A549 (cell line): Measurements from ENCODE around the gene LRGUK. TPM values are rescaled to one million over a fixed set of nuclear protein-coding genes. Genes with fewer than 3 reads are reported as not detected.

Experiments
- ATAC-seq, 2 experiments: fragments of 200-7000 bp in 1 of 2; fragments of >200 bp in 1 of 2; cut with Nextera tagmentation in 1 of 2; cut with Tn5 transposase in 1 of 2; 3 replicates each; pipeline versions ENCODE4 v1.8.0 to v1.9.1; 2018 to 2020; ENCODE audit warnings: mild to moderate bottlenecking in 1 of 2, moderate library complexity in 1 of 2
- CTCF ChIA-PET: fragments of 300-600 bp; sonication (Branson Sonifier 250); formaldehyde crosslinking; extraction: SDS; loops from one replicate; lab custom pipeline; 2021; ENCODE audit warnings: antibody characterized with exemption, inconsistent platforms; lab: Yijun Ruan, JAX
- POLR2A ChIA-PET: fragments of 350-600 bp; formaldehyde crosslinking; extraction: SDS; loops from one replicate; lab custom pipeline; 2021; ENCODE audit warnings: antibody characterized with exemption, inconsistent platforms; lab: Yijun Ruan, JAX
- DNase-seq, 2 experiments: peaks; one replicate each; pipeline versions ENCODE4 v3.0.0 to v3.0.0-alpha.2; 2011 to 2016; ENCODE audit warnings: low read depth in 1 of 2, low spot score in 1 of 2
- FAIRE-seq: peaks from 2 replicates; lab custom pipeline; 2011; peaks lifted over from hg19 to GRCh38; lab: Jason Lieb, UNC
- H3K27ac ChIP-seq, 2 experiments: fragments of >200 bp; sonication (Bioruptor Twin); formaldehyde crosslinking; 3 replicates each; pipeline ENCODE4 v1.5.1; 2016 to 2017
- H3K4me1 ChIP-seq: fragments of >200 bp; sonication (Bioruptor Twin); formaldehyde crosslinking; 3 replicates; pipeline ENCODE4 v1.6.1; 2016
- H3K4me2 ChIP-seq: fragments of >200 bp; sonication (Bioruptor Twin); formaldehyde crosslinking; 3 replicates; pipeline ENCODE4 v1.6.1; 2016
- H3K4me3 ChIP-seq: fragments of >200 bp; sonication (Bioruptor Twin); formaldehyde crosslinking; 3 replicates; pipeline ENCODE4 v1.5.1; 2016
- H3K9me3 ChIP-seq: fragments of >200 bp; sonication (Bioruptor Twin); formaldehyde crosslinking; 3 replicates; pipeline ENCODE4 v1.6.1; 2016
- BCL3 ChIP-seq: fragments of >200 bp; sonication (Bioruptor Twin); formaldehyde crosslinking; IDR thresholded peaks from 3 replicates; pipeline ENCODE4 v1.6.1; 2016
- CBX8 ChIP-seq: fragments of 200-600 bp; sonication (generic); IDR thresholded peaks from 2 replicates; pipeline ENCODE4 v1.6.1; 2016
- CHD2 ChIP-seq: fragments of 150-350 bp; IDR thresholded peaks from 2 replicates; pipeline ENCODE4 v1.6.1; 2014; ENCODE audit warnings: low read length; ENCODE audit not compliant: partially characterized antibody
- EHF ChIP-seq: fragments of 250-450 bp; sonication (Bioruptor Pico); IDR thresholded peaks from 2 replicates; pipeline ENCODE4 v1.5.0; 2020; ENCODE audit warnings: mild to moderate bottlenecking
- FOSL2 ChIP-seq, 2 experiments: fragments of 450-650 bp in 1 of 2; fragments of >200 bp in 1 of 2; sonication (Bioruptor Twin) in 1 of 2; formaldehyde crosslinking; IDR thresholded peaks; 2 replicates each; pipeline versions ENCODE4 v1.5.0 to v1.6.1; 2016 to 2020; ENCODE audit warnings: mild to moderate bottlenecking in 1 of 2, moderate library complexity in 1 of 2
- GATA3 ChIP-seq: IDR thresholded peaks from 2 replicates; pipeline ENCODE4 v1.6.1; 2012; ENCODE audit warnings: borderline replicate concordance
- HOXB13 ChIP-seq: fragments of 250-450 bp; sonication (Bioruptor Pico); IDR thresholded peaks from 2 replicates; pipeline ENCODE4 v1.5.0; 2020; ENCODE audit warnings: low read depth, mild to moderate bottlenecking, moderate library complexity
- JUNB ChIP-seq: fragments of >200 bp; sonication (Bioruptor Twin); formaldehyde crosslinking; IDR thresholded peaks from 2 replicates; pipeline ENCODE4 v1.6.1; 2016
- KDM1A ChIP-seq: fragments of 200-600 bp; sonication (generic); IDR thresholded peaks from 2 replicates; pipeline ENCODE4 v1.6.1; 2016; ENCODE audit warnings: low read depth, mild to moderate bottlenecking
- MAFK ChIP-seq: fragments of 450-650 bp; IDR thresholded peaks from 2 replicates; pipeline ENCODE4 v1.6.1; 2014; ENCODE audit not compliant: partially characterized antibody
- MAX ChIP-seq: IDR thresholded peaks from 2 replicates; pipeline ENCODE4 v1.6.1; 2012
- NFE2L2 ChIP-seq: fragments of 150-350 bp; conservative IDR thresholded peaks from 2 replicates; pipeline ENCODE4 v1.6.1; 2014; ENCODE audit warnings: low read length
- NPAS2 ChIP-seq: fragments of 250-450 bp; sonication (Bioruptor Pico); IDR thresholded peaks from 2 replicates; pipeline ENCODE4 v1.8.0; 2022; ENCODE audit warnings: mild to moderate bottlenecking, moderate library complexity, borderline replicate concordance
- NR3C1 ChIP-seq: fragments of >200 bp; sonication (Bioruptor Twin); formaldehyde crosslinking; IDR thresholded peaks from 3 replicates; pipeline ENCODE4 v1.6.1; 2017
- RFX5 ChIP-seq: fragments of 450-650 bp; IDR thresholded peaks from 2 replicates; pipeline ENCODE4 v1.7.1; 2014; ENCODE audit warnings: antibody characterized with exemption, mild to moderate bottlenecking, moderate library complexity
- RNF2 ChIP-seq: fragments of 200-600 bp; sonication (generic); IDR thresholded peaks from 2 replicates; pipeline ENCODE4 v1.6.1; 2016; ENCODE audit warnings: low read depth, mild to moderate bottlenecking, antibody characterized with exemption, moderate library complexity, borderline replicate concordance
- SMC3 ChIP-seq: fragments of >200 bp; sonication (Bioruptor Twin); formaldehyde crosslinking; IDR thresholded peaks from 3 replicates; pipeline ENCODE4 v1.6.1; 2018; ENCODE audit warnings: inconsistent platforms
- TFCP2L1 ChIP-seq: fragments of 250-450 bp; sonication (Bioruptor Pico); IDR thresholded peaks from 2 replicates; pipeline ENCODE4 v1.5.0; 2021; ENCODE audit warnings: mild to moderate bottlenecking
- TP53 ChIP-seq: fragments of 250-450 bp; sonication (Bioruptor Pico); IDR thresholded peaks from 2 replicates; pipeline ENCODE4 v1.5.0; 2021; ENCODE audit warnings: mild to moderate bottlenecking, moderate library complexity
- ZFP36 ChIP-seq: fragments of 450-650 bp; IDR thresholded peaks from 2 replicates; pipeline ENCODE4 v1.6.1; 2014; ENCODE audit warnings: borderline replicate concordance; ENCODE audit not compliant: partially characterized antibody
- WGBS: methylation state at CpG from one replicate; pipeline ENCODE4 v1.1.6; 2017; ENCODE audit errors: missing lambda C conversion rate; 5-methylcytosine and 5-hydroxymethylcytosine counted together
- polyA plus RNA-seq, 4 experiments: library from polyadenylated mRNA; depleted of rRNA in 3 of 4; stranded (reverse); fragments of >200 nt; fragmentation: RNase III in 1 of 4; extraction: RNeasy Plus Mini Kit Qiagen cat#74134 plus additional on column Dnase treatment in 1 of 4; gene quantifications; 2 replicates in 3 of 4; 3 replicates in 1 of 4; pipeline ENCODE4 v1.2.3, GENCODE V29; 2011 to 2017
- TF ChIP-seq, protein P1 (sequence below): fragments of >200 bp; sonication (Bioruptor Twin); formaldehyde crosslinking; IDR thresholded peaks from 2 replicates; pipeline ENCODE4 v1.6.1; 2016
- TF ChIP-seq, protein P2 (sequence below): fragments of 450-650 bp; IDR thresholded peaks from 2 replicates; pipeline ENCODE4 v1.6.1; 2014; ENCODE audit warnings: antibody characterized with exemption
- TF ChIP-seq, protein P3 (sequence below): fragments of >200 bp; sonication (Bioruptor Twin); formaldehyde crosslinking; IDR thresholded peaks from 3 replicates; pipeline ENCODE4 v1.5.1; 2016

The LRGUK gene
- polyA plus RNA-seq, 2 of the 4 experiments (the other 2 are of a cell fraction), result 0.28 to 0.32 TPM

GRCh38 chr7:134284011-134284410 lies 156.9 kb downstream of the LRGUK start:
- POLR2A ChIA-PET, result no interaction called here
- H3K4me3 ChIP-seq, result no peak overlapping the region
- CTCF ChIA-PET, result interaction anchor here (1.0 to 2.0 kb wide), 3 partner anchors 8 to 51 kb away, joined by 3 to 4 read pairs (median 3); no protein-coding TSS in a partner anchor
- peaks cover under 1% of the 10 kb centered on the region; the same call in 1 of the 3 replicates for H3K4me1 ChIP-seq
- TF ChIP-seq TFCP2L1 (CRISPR knock-in tag) (no peak), NFE2L2 (no peak), JUNB (no peak), RNF2 (no peak), TP53 (CRISPR knock-in tag) (no peak), NPAS2 (CRISPR knock-in tag) (no peak), GATA3 (no peak), BCL3 (no peak), CHD2 (no peak), NR3C1 (no peak), MAX (no peak)
- TF ChIP-seq, protein P1, sequence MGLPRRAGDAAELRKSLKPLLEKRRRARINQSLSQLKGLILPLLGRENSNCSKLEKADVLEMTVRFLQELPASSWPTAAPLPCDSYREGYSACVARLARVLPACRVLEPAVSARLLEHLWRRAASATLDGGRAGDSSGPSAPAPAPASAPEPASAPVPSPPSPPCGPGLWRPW, result no peak
- 61% methylated on average over 6 of the region's 6 CpGs for WGBS
- H3K4me2 ChIP-seq, result no peak overlapping the region
- H3K27ac ChIP-seq, result no peak overlapping the region
- H3K9me3 ChIP-seq, result no peaks in the 10 kb centered on the region
- no peak for DNase-seq
- FAIRE-seq, result peak; percentile 59
- ATAC-seq, result no peak

DNA sequence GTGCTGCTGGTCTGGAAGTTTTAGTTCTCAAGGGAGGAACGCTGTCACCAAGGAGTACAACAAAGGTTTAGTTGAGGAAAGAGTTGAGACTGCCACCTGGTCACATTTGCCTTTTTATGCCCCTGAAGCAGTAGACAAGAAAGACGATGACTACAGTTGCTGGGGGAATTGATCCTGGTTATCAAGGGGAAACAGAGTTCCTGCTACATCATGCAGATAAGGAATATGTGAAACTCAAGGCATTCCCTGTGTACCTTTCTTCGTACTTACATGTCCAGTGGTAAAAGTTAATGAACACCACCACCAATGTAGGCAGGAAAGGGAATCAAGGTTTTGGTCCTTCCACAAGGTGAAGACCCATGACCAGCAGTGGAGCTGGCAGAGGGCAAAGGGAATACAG lies 157.8 kb downstream of the LRGUK start:
- POLR2A ChIA-PET, result no interaction called here
- Histone ChIP-seq H3K4me2 (no peak overlapping the region), H3K4me1 (peaks cover under 1% of the 10 kb centered on the region; the same call in 2 of the 3 replicates), H3K27ac (no peak overlapping the region), H3K9me3 (no peaks in the 10 kb centered on the region), H3K4me3 (no peak overlapping the region)
- WGBS, result 62% methylated on average over 3 of the region's 3 CpGs
- CTCF ChIA-PET, result interaction anchor here (0.8 kb wide), 1 partner anchor 284 kb away, joined by 3 read pairs; no protein-coding TSS in a partner anchor
- no peak for TF ChIP-seq EHF (CRISPR knock-in tag)
- no peak for TF ChIP-seq SMC3
- no peak for TF ChIP-seq RNF2
- no peak for TF ChIP-seq RFX5
- TF ChIP-seq MAFK, result no peak
- TF ChIP-seq, protein P2, sequence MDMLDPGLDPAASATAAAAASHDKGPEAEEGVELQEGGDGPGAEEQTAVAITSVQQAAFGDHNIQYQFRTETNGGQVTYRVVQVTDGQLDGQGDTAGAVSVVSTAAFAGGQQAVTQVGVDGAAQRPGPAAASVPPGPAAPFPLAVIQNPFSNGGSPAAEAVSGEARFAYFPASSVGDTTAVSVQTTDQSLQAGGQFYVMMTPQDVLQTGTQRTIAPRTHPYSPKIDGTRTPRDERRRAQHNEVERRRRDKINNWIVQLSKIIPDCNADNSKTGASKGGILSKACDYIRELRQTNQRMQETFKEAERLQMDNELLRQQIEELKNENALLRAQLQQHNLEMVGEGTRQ, result no peak
- TF ChIP-seq KDM1A, result no peak
- no peak for TF ChIP-seq FOSL2 (IDR thresholded peaks at IDR 0.05)
- TF ChIP-seq FOSL2 (CRISPR knock-in tag; IDR thresholded peaks at IDR 0.05), result no peak
- no peak for TF ChIP-seq NR3C1
- TF ChIP-seq CBX8, result no peak
- no peak for ATAC-seq
- DNase-seq, result no peak
- peak; percentile 61 for FAIRE-seq

DNA sequence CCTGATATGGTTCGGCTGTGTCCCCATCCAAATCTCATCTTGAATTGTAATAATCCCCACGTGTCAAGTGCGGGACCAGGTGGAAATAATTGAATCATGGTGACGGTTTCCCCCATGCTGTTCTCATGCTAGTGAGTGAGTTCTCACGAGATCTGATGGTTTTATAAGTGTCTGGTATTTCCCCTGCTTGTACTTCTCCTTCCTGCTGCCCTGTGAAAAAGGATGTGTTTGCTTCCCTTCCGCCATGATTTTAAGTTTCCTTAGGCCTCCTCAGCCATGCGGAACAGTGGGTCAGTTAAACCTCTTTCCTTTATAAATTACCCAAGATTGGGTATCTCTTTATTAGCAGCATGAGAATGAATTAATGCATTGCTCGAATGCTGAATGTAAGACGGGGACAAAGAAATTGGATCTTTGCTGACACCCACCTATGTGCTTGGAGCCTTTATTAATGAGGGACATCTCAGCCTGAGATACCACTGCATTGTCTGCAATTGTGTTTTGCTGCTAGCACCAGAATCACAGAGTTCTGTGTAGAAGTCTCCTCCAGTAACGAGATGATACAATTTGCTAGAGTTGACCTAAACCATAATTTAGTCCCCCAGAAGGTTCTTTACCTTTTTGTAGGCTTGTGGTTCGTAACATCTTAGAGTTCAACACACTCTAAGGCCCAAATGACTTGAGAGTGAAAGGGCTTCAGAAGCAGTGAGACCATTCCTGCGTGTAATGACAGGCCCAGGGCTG lies 160.9 kb downstream of the LRGUK start:
- CTCF ChIA-PET, result interaction anchor here (0.6 to 1.5 kb wide), 3 partner anchors 13 to 226 kb away, joined by 3 to 7 read pairs (median 3); no protein-coding TSS in a partner anchor
- POLR2A ChIA-PET, result no interaction called here
- ATAC-seq (no peak), DNase-seq (no peak), FAIRE-seq (peak; percentile 61)
- no peak overlapping the region for H3K27ac ChIP-seq
- no peaks in the 10 kb centered on the region for H3K9me3 ChIP-seq
- H3K4me2 ChIP-seq, result no peak overlapping the region
- H3K4me1 ChIP-seq, result peaks cover 9% of the 10 kb centered on the region; the same call in 2 of the 3 replicates
- WGBS, result 90% methylated on average over 12 of the region's 12 CpGs
- TF ChIP-seq MAX (no peak), NR3C1 (no peak), ZFP36 (no peak), HOXB13 (no peak), RFX5 (no peak)
- TF ChIP-seq, protein P2, result no peak
- TF ChIP-seq, protein P3, sequence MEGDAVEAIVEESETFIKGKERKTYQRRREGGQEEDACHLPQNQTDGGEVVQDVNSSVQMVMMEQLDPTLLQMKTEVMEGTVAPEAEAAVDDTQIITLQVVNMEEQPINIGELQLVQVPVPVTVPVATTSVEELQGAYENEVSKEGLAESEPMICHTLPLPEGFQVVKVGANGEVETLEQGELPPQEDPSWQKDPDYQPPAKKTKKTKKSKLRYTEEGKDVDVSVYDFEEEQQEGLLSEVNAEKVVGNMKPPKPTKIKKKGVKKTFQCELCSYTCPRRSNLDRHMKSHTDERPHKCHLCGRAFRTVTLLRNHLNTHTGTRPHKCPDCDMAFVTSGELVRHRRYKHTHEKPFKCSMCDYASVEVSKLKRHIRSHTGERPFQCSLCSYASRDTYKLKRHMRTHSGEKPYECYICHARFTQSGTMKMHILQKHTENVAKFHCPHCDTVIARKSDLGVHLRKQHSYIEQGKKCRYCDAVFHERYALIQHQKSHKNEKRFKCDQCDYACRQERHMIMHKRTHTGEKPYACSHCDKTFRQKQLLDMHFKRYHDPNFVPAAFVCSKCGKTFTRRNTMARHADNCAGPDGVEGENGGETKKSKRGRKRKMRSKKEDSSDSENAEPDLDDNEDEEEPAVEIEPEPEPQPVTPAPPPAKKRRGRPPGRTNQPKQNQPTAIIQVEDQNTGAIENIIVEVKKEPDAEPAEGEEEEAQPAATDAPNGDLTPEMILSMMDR, result no peak
- TF ChIP-seq, all 56 proteins: peak for 0
- H3K4me3 ChIP-seq, result no peak overlapping the region
